A549 treated with Mapracorat at 1 μM for 4 hours (cell line): ENCODE measurements around the gene EPHA3. TPM values are rescaled to one million over a fixed set of nuclear protein-coding genes. Genes with fewer than 3 reads are reported as not detected.

Source experiments
- total RNA-seq: library from RNA; stranded (reverse); fragments of 200-300 nt; extraction: Qiagen RNA extraction; gene quantifications from 5 replicates; pipeline ENCODE4 v1.2.3, GENCODE V29; 2022

Gene EPHA3
- total RNA-seq, result not detected in 5 replicates

DNA sequence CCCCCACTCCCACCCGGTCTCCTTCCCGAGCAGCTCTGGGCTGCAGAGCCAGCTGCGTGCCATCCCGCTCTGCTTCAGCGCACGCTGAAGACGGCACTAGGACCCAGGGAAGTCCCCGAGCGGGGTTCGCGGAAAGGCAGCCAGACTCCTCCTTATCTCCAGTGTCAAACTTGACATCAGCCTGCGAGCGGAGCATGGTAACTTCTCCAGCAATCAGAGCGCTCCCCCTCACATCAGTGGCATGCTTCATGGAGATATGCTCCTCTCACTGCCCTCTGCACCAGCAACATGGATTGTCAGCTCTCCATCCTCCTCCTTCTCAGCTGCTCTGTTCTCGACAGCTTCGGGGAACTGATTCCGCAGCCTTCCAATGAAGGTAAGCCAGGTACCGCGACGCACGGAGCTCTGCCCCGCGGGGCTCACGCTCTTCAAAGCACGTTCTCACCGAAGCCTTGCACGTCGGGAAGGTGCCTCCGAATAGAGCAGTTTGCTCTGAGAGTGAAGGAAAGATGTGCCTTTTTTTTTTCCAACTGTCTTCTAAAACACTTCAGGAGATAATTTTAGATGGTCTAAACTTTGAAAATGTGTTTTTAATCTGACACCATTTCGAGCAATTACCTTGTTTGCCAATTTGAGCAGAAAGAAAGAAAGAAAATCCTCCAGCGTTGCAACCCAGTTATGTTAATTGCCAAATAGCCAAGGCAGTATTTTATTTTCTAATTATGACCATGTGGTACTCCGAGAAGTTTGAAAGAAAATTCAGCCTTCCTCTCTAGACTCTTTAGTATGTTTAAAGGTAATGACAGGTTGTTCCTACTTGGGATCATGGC, at the start of gene EPHA3:
EPHA3 (plus strand) TSS at position 161 of the 830 bp plus-strand sequence; CDS start at position 289, 128 bp downstream.

